GM23338 (cell line): ENCODE measurements around the gene C1orf210. TPM values are rescaled to one million over a fixed set of nuclear protein-coding genes. Genes with fewer than 3 reads are reported as not detected.

ENCODE experiments used
- ATAC-seq: fragments of 200-7000 bp; cut with Tn5 transposase; 3 replicates; pipeline ENCODE4 v1.9.1; 2020
- DNase-seq: peaks from one replicate; pipeline ENCODE4 v3.0.0-alpha.2; 2015; ENCODE audit warnings: low spot score
- H2AFZ ChIP-seq: fragments of 200-600 bp; sonication (generic); 2 replicates; pipeline ENCODE4 v1.8.0; 2016; ENCODE audit warnings: antibody characterized with exemption, mild to moderate bottlenecking, moderate library complexity
- H3F3A ChIP-seq: fragments of 200-600 bp; sonication (generic); replicated peaks from 2 replicates; pipeline ENCODE4 v1.8.0; 2017; ENCODE audit warnings: antibody characterized with exemption, mixed run types, low read depth
- H3K27ac ChIP-seq: fragments of 200-600 bp; sonication (generic); 2 replicates; pipeline ENCODE4 v1.6.1; 2016; ENCODE audit warnings: low read depth
- H3K27me3 ChIP-seq: fragments of 200-600 bp; sonication (generic); 2 replicates; pipeline ENCODE4 v1.8.0; 2016; ENCODE audit warnings: mild to moderate bottlenecking, mixed run types, moderate library complexity; ENCODE audit not compliant: insufficient read depth
- H3K36me3 ChIP-seq: fragments of 200-600 bp; sonication (generic); 2 replicates; pipeline ENCODE4 v1.8.0; 2016; ENCODE audit warnings: mild to moderate bottlenecking; ENCODE audit not compliant: insufficient read depth
- H3K4me1 ChIP-seq: fragments of 200-600 bp; sonication (generic); 2 replicates; pipeline ENCODE4 v1.8.0; 2016; ENCODE audit warnings: mild to moderate bottlenecking, moderate library complexity; ENCODE audit not compliant: insufficient read depth
- H3K4me2 ChIP-seq: fragments of 200-600 bp; sonication (generic); 2 replicates; pipeline ENCODE4 v1.7.1; 2017; ENCODE audit warnings: mixed run types
- H3K4me3 ChIP-seq: fragments of 200-600 bp; sonication (generic); 2 replicates; pipeline ENCODE4 v1.6.1; 2016; ENCODE audit warnings: mixed run types
- H3K79me2 ChIP-seq: fragments of 200-600 bp; sonication (generic); replicated peaks from 2 replicates; pipeline ENCODE4 v1.8.0; 2017; ENCODE audit warnings: mild to moderate bottlenecking; ENCODE audit not compliant: insufficient read depth
- H3K9me2 ChIP-seq: fragments of 200-600 bp; sonication (generic); 2 replicates; pipeline ENCODE4 v1.8.0; 2017; ENCODE audit not compliant: insufficient read depth
- H4K20me1 ChIP-seq: fragments of 200-600 bp; sonication (generic); replicated peaks from 2 replicates; pipeline ENCODE4 v1.8.0; 2017; ENCODE audit warnings: mild to moderate bottlenecking; ENCODE audit not compliant: insufficient read depth
- H3K27ac Mint-ChIP-seq: 2 replicates; pipeline ENCODE4 v1.8.0; 2020; ENCODE audit warnings: inconsistent platforms, mild to moderate bottlenecking, moderate library complexity, mixed read lengths
- H3K27me3 Mint-ChIP-seq: 3 replicates; pipeline ENCODE4 v1.8.0; 2022; ENCODE audit warnings: low read depth, mild to moderate bottlenecking, moderate library complexity, mixed read lengths, inconsistent platforms; ENCODE audit not compliant: insufficient read depth, poor library complexity
- H3K36me3 Mint-ChIP-seq: 3 replicates; pipeline ENCODE4 v1.8.0; 2021; ENCODE audit warnings: low read depth, mild to moderate bottlenecking, inconsistent platforms, moderate library complexity, mixed read lengths
- H3K4me1 Mint-ChIP-seq: 3 replicates; pipeline ENCODE4 v1.8.0; 2020; ENCODE audit warnings: mild to moderate bottlenecking, inconsistent platforms, mixed read lengths
- H3K4me3 Mint-ChIP-seq: 3 replicates; pipeline ENCODE4 v1.8.0; 2021; ENCODE audit warnings: moderate library complexity, mild to moderate bottlenecking, inconsistent platforms, mixed read lengths
- H3K9me3 Mint-ChIP-seq: 3 replicates; pipeline ENCODE4 v1.8.0; 2020; ENCODE audit warnings: moderate library complexity, mild to moderate bottlenecking, inconsistent platforms, mixed read lengths
- CREB1 ChIP-seq: fragments of 250-450 bp; sonication (Bioruptor Pico); IDR thresholded peaks from 2 replicates; pipeline ENCODE4 v1.5.0; 2020; ENCODE audit warnings: low read depth, mild to moderate bottlenecking, moderate library complexity
- CTCF ChIP-seq, 2 experiments: fragments of 200-600 bp in 1 of 2; sonication (generic) in 1 of 2; conservative IDR thresholded peaks; 2 replicates each; pipeline versions ENCODE4 v1.5.1 to v1.6.1; 2016 to 2017; ENCODE audit warnings: antibody characterized with exemption in 2 of 2, low read depth in 2 of 2, mild to moderate bottlenecking in 2 of 2, moderate library complexity in 1 of 2
- ETS1 ChIP-seq: IDR thresholded peaks from 2 replicates; pipeline ENCODE4 v1.6.1; 2016; ENCODE audit warnings: antibody characterized with exemption
- EZH2 ChIP-seq: fragments of 200-600 bp; sonication (generic); IDR thresholded peaks from one replicate; pipeline ENCODE4 v1.8.0; 2017; ENCODE audit warnings: antibody characterized with exemption, mild to moderate bottlenecking, low read depth; ENCODE audit not compliant: unreplicated experiment
- EZH2phosphoT487 ChIP-seq: fragments of 200-600 bp; sonication (generic); IDR thresholded peaks from one replicate; pipeline ENCODE4 v1.8.1; 2018; ENCODE audit warnings: antibody characterized with exemption; ENCODE audit not compliant: unreplicated experiment
- JUNB ChIP-seq: IDR thresholded peaks from one replicate; pipeline ENCODE4 v1.6.1; 2016; ENCODE audit warnings: antibody characterized with exemption; ENCODE audit not compliant: unreplicated experiment
- NANOG ChIP-seq: IDR thresholded peaks from 2 replicates; pipeline ENCODE4 v1.6.1; 2016; ENCODE audit warnings: antibody characterized with exemption, borderline replicate concordance
- POLR2AphosphoS5 ChIP-seq: IDR thresholded peaks from 2 replicates; pipeline ENCODE4 v1.6.1; 2016; ENCODE audit warnings: antibody characterized with exemption, low read depth
- REST ChIP-seq: IDR thresholded peaks from one replicate; pipeline ENCODE4 v1.6.1; 2018; ENCODE audit warnings: antibody characterized with exemption; ENCODE audit not compliant: unreplicated experiment
- STAT1 ChIP-seq: IDR thresholded peaks from one replicate; pipeline ENCODE4 v1.6.1; 2016; ENCODE audit warnings: antibody characterized with exemption; ENCODE audit not compliant: unreplicated experiment
- ZNF114 ChIP-seq: fragments of 250-450 bp; sonication (Bioruptor Pico); IDR thresholded peaks from 2 replicates; pipeline ENCODE4 v1.5.0; 2020; ENCODE audit warnings: mild to moderate bottlenecking, moderate library complexity
- ZNF331 ChIP-seq: fragments of 250-450 bp; sonication (Bioruptor Pico); IDR thresholded peaks from 2 replicates; pipeline ENCODE4 v1.5.0; 2020; ENCODE audit warnings: low read depth, mild to moderate bottlenecking, moderate library complexity
- ZNF462 ChIP-seq: fragments of 250-450 bp; sonication (Bioruptor Pico); IDR thresholded peaks from 2 replicates; pipeline ENCODE4 v1.5.0; 2020; ENCODE audit warnings: mild to moderate bottlenecking, moderate library complexity
- polyA plus RNA-seq: library from polyadenylated mRNA; unstranded; fragments of >200 nt; fragmentation: Nextera tagmentation; extraction: Ambion mirVana; gene quantifications from 2 replicates; pipeline ENCODE4 v1.2.1, GENCODE V29; 2016
- total RNA-seq: library from RNA; depleted of rRNA; stranded (reverse); fragments of >200 nt; shearing (Covaris generic); gene quantifications from 2 replicates; pipeline ENCODE4 v1.2.3, GENCODE V29; 2014

The C1orf210 gene
- total and polyA plus RNA-seq, 2 experiments from 2014 or later: 10.3 to 17.1 TPM

- no peak overlapping the region for H3K4me3 ChIP-seq
- no peaks in the 10 kb centered on the region for H4K20me1 ChIP-seq
- Mint-ChIP-seq H3K27ac (no peak overlapping the region), H3K9me3 (no peaks in the 10 kb centered on the region; the same call in 2 of the 3 replicates), H3K4me3 (no peak overlapping the region), H3K27me3 (peaks cover 2% of the 10 kb centered on the region), H3K4me1 (peaks cover 7% of the 10 kb centered on the region), H3K36me3 (peaks cover 37% of the 10 kb centered on the region)
- no peaks in the 10 kb centered on the region for H3K79me2 ChIP-seq
- H3K27me3 ChIP-seq: no peaks in the 10 kb centered on the region
- H3K36me3 ChIP-seq: no peaks in the 10 kb centered on the region
- no peak overlapping the region for H3K4me2 ChIP-seq
- no peak for TF ChIP-seq STAT1
- TF ChIP-seq ZNF462 (CRISPR knock-in tag): no peak
- TF ChIP-seq ZNF331: no peak
- TF ChIP-seq REST: no peak
- TF ChIP-seq ZNF114 (CRISPR knock-in tag): no peak
- no peak for TF ChIP-seq JUNB
- no peak for TF ChIP-seq ETS1
- TF ChIP-seq POLR2AphosphoS5: no peak
- TF ChIP-seq EZH2: no peak
- no peak for TF ChIP-seq NANOG
- no peak for TF ChIP-seq CREB1 (CRISPR knock-in tag)
- TF ChIP-seq EZH2phosphoT487: no peak
- TF ChIP-seq CTCF (conservative IDR thresholded peaks at IDR 0.05; ENCODE audit: low read depth in 2 of 2): no peak
- no peak overlapping the region for H3K27ac ChIP-seq
- ATAC-seq: no peak
- H2AFZ ChIP-seq: no peak overlapping the region
- no peaks in the 10 kb centered on the region for H3F3A ChIP-seq
- DNase-seq: no peak
- H3K4me1 ChIP-seq: peaks cover 3% of the 10 kb centered on the region; the same call in 1 of the 2 replicates
- peaks cover 8% of the 10 kb centered on the region; the same call in 1 of the 2 replicates for H3K9me2 ChIP-seq
These were observed 8.1 kb downstream of the C1orf210 start for GRCh38 chr1:43277116-43277876.
